Body of pancreas (tissue), 4 donors: ENCODE data around the gene COG6.

Experiments used
- CTCF ChIP-seq, 7 experiments: fragments of 450-650 bp in 4 of 7; fragments of 200-600 bp in 3 of 7; sonication (generic) in 3 of 7; IDR thresholded peaks; one replicate each; pipeline ENCODE4 v1.5.1; 2016 to 2019; ENCODE audit warnings: antibody characterized with exemption in 7 of 7
- POLR2A ChIP-seq, 3 donors: fragments of 450-650 bp; IDR thresholded peaks; one replicate each; pipeline ENCODE4 v1.6.1; 2016; ENCODE audit warnings: antibody characterized with exemption in 3 of 3, mild to moderate bottlenecking in 2 of 3

GRCh38 chr13:39682788-39683187 lies 27.3 kb downstream of the COG6 start:
- TF ChIP-seq POLR2A (IDR thresholded peaks at IDR 0.05), result no peak
- TF ChIP-seq CTCF (IDR thresholded peaks at IDR 0.05), result no peak
